ENCODE measurements around the gene CDKAL1.
"Not testable (repeated sequence)": the region's sequence is repeated elsewhere in the genome, so short reads cannot be mapped to it uniquely, and the experiment has no call there.

The CDKAL1 gene

GRCh38 chr6:20915156-20915555 is 380.9 kb downstream of the CDKAL1 start:
- FAIRE-seq (no peak), DNase-seq (ENCODE audit: low spot score) (no peak)

DNA sequence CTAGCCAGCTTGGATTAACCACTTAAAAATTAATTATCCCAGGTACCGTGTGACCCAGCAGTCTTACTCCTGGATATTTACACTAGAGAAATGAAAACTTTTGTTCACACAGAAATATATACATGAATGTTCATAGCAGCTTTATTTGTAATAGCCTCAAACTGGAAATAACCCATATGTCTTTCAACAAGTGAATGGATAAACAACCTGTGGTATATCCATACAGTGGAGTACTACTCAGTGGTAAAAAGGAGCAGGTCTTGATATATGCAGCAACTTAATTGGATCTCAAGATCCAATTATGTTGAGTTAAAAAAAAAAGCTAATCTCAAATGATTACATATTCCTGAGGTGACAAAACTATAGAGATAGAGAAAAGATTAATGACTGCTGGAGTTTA is 381.4 kb downstream of the CDKAL1 start:
- FAIRE-seq = no peak
- DNase-seq (ENCODE audit: low spot score) = no peak

GRCh38 chr6:20916086-20916485 is 381.8 kb downstream of the CDKAL1 start:
- FAIRE-seq = no peak
- DNase-seq (ENCODE audit: low spot score) = no peak

GRCh38 chr6:20918868-20919267 is 384.6 kb downstream of the CDKAL1 start:
- FAIRE-seq = no peak
- DNase-seq (ENCODE audit: low spot score) = no peak

GRCh38 chr6:20919677-20920385 is 385.6 kb downstream of the CDKAL1 start:
- DNase-seq (ENCODE audit: low spot score) (no peak), FAIRE-seq (no peak)

DNA sequence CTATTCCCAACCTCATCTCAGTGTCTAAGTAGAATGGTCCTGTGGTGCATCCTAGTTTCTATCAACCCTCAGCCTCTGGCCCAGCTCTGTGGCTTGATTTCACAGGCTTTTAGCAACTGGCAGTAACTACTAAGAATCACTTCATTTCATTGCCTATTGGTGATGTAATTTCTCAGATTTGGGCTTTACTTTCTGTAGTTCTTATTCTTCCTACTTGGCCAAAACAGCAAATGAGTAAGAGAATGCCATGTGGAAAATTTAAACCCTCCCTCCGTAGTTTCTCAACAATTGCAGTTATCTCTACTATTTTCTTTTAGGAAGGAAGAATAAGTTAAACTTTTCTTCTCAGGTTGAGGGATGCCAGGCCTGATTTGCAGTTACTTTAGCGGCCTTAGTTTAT is 387.3 kb downstream of the CDKAL1 start:
- no peak for DNase-seq (ENCODE audit: low spot score)
- no peak for FAIRE-seq

DNA sequence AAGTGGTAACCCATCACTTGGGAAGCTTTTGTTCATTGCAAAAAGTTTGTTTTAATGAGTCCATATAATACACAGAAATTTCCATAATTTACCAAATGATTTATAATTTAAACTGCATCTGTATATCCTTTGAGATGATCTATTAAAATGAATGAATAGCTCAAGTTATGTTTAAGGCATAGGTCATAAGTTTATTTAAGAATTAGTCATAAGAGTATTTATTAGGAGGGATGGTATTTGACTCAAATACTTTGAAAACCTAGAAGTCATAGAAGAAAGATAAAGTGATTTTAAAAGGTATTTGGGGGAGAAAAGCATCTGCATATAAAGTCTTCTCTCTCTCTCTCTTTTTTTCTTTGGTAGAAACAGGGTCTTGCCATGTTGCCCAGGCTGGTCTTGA is 388.5 kb downstream of the CDKAL1 start:
- no peak for FAIRE-seq

GRCh38 chr6:20924094-20924493 is 389.8 kb downstream of the CDKAL1 start:
- FAIRE-seq; DNase-seq (ENCODE audit: low spot score): not testable (repeated sequence)

More for the DNA sequence above, 388.5 kb downstream of the CDKAL1 start:
- no peak for DNase-seq (ENCODE audit: low spot score)

- no peak for FAIRE-seq
- no peak for DNase-seq (ENCODE audit: low spot score)
Observed at GRCh38 chr6:20924911-20925543, 390.8 kb downstream of the CDKAL1 start.

GRCh38 chr6:20927130-20927860 is 393.0 kb downstream of the CDKAL1 start:
- FAIRE-seq (no peak), DNase-seq (ENCODE audit: low spot score) (no peak)

DNA sequence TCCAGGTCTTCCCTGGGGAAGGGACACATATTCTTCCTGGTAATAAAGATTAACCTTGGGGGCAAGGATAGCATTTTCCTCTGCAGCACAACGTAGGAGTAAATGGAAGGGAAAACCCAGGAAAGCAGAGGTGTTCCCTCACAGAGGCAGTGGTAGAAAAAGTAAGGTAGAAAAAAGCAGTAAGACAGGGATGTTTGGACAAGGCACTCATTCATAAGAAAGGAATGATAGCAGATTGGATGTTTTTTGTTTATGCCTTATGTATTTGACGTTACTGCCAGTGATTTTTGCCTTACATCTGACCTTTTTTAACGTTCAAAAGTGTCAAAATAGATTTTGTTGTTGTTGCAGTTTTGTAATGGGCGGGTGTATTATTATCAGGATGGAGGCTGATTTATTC is 395.0 kb downstream of the CDKAL1 start:
- no peak for FAIRE-seq
- no peak for DNase-seq (ENCODE audit: low spot score)

- FAIRE-seq (no peak), DNase-seq (ENCODE audit: low spot score) (no peak)
Observed at GRCh38 chr6:20931093-20931492, 396.8 kb downstream of the CDKAL1 start.

GRCh38 chr6:20931772-20932171 is 397.5 kb downstream of the CDKAL1 start:
- no peak for FAIRE-seq
- DNase-seq (ENCODE audit: low spot score) = no peak

DNA sequence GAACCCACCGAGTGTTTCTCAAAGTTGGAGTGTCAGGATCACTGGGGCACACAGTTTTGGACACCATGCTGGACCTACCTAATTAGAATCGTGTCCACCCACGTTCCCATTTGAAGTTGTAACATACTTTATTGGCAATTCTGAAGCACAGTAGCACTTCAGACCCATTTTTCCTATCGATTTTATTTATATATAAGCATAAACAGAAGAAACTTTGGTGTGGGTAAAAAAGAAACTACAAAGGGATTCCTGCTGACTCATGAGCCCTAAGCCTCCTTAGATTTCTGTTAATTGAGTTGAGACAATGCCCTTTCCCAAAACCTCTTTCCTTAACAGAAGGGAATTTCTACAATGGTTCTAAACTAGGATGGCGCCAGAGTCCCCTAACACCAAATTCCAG is 398.0 kb downstream of the CDKAL1 start:
- FAIRE-seq = no peak

DNA sequence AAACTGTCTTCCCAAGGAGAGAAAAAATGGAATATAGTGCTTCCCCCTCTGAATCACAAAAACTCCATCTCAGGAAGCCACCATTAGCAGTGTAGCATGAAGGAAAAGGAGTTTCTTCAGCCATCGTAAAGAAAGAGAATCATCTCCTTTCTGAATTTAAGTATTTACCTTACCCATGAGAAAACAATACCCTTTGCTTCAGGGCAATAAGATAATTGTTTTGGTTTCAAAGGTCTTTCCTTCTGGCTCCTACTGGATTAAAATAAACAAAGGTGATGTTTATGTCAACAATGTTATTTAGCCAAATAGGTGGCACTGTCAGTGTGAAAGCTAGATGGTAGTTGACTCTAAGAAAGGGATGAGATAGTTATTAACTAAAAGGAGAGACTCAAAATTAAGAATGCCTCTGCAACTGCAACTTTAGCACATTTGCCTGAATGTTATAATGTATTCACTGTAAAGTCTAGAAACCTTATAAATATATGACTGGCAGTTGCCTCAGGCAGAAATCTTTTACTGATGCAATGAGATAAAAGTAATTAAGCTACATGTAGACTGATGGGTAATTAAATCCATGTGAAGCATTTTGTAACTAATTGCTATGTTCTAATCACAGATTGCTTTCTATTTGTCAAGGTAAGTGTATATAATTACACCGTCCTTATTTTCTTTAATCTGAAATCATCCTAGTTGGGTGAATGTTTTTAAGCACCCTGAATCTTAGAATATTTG is 399.0 kb downstream of the CDKAL1 start:
- no peak for FAIRE-seq

More for the DNA sequence above, 398.0 kb downstream of the CDKAL1 start:
- DNase-seq (ENCODE audit: low spot score) = no peak

GRCh38 chr6:20936949-20937348 is 402.7 kb downstream of the CDKAL1 start:
- FAIRE-seq (no peak), DNase-seq (ENCODE audit: low spot score) (no peak)

More for the DNA sequence above, 399.0 kb downstream of the CDKAL1 start:
- no peak for DNase-seq (ENCODE audit: low spot score)

GRCh38 chr6:20939161-20939775 is 405.0 kb downstream of the CDKAL1 start:
- DNase-seq (ENCODE audit: low spot score) = no peak
- FAIRE-seq = peak; percentile 57

GRCh38 chr6:20943040-20943627 is 408.9 kb downstream of the CDKAL1 start:
- DNase-seq (ENCODE audit: low spot score) (no peak), FAIRE-seq (no peak)

DNA sequence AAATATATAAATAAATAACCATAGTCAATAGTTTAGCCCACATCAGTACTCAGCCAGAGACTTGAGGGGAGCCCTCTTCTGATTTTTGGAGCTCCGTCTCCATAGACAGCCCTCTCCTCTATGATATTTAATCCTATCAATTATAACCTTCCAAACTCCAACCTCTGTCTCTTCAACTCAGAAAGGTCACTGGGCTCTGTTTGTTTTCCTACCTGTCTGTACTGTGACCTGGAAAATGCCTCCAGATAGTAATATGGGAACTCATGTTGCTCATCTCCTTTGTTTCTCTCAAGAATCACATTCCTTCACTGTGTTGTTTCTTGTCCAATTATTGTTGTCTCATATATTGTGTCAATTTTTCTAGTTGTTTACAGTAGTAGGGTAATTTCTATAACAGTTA is 409.7 kb downstream of the CDKAL1 start:
- FAIRE-seq (no peak), DNase-seq (ENCODE audit: low spot score) (no peak)

GRCh38 chr6:20946022-20946421 is 411.8 kb downstream of the CDKAL1 start:
- FAIRE-seq (no peak), DNase-seq (ENCODE audit: low spot score) (no peak)

DNA sequence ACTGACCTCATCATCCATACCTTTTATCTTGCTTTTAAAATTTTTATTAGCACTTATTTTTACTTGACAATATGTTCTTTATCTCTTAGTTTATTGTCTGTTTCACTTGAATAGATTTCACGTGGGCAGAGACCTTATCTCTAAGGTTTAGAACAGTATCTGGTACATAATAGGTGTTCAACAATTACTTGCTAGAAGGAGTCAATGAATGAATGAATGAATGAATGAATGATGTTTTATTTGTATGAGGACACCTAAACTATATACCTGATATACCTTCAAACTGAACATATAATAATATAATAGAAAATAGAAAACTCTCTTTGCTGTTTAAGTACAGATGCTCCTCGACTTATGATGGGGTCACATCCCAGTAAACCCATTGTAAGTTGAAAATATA is 412.6 kb downstream of the CDKAL1 start:
- no peak for DNase-seq (ENCODE audit: low spot score)
- no peak for FAIRE-seq

All from RCC 7860 (cell line).